ENCODE data around the gene MATCAP1.

GRCh38 chr16:67174706-67175231 lies 9.0 kb downstream of the MATCAP1 start:
- TF ChIP-seq, protein P1, sequence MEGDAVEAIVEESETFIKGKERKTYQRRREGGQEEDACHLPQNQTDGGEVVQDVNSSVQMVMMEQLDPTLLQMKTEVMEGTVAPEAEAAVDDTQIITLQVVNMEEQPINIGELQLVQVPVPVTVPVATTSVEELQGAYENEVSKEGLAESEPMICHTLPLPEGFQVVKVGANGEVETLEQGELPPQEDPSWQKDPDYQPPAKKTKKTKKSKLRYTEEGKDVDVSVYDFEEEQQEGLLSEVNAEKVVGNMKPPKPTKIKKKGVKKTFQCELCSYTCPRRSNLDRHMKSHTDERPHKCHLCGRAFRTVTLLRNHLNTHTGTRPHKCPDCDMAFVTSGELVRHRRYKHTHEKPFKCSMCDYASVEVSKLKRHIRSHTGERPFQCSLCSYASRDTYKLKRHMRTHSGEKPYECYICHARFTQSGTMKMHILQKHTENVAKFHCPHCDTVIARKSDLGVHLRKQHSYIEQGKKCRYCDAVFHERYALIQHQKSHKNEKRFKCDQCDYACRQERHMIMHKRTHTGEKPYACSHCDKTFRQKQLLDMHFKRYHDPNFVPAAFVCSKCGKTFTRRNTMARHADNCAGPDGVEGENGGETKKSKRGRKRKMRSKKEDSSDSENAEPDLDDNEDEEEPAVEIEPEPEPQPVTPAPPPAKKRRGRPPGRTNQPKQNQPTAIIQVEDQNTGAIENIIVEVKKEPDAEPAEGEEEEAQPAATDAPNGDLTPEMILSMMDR (optimal IDR thresholded peaks at IDR 0.05 in 1 of 3, IDR thresholded peaks at IDR 0.05 in 1 of 3, conservative IDR thresholded peaks at IDR 0.05 in 1 of 3; ENCODE audit: extremely low read depth in 1 of 3, insufficient read depth in 2 of 3, low read length in 3 of 3), result no peak
- no peak for TF ChIP-seq EZH2 (IDR thresholded peaks at IDR 0.05; ENCODE audit: low read length)
